Hepatic stellate cell (primary cell): ENCODE measurements around the gene ORC4.

ENCODE experiments used
- DNase-seq: peaks from one replicate; pipeline ENCODE4 v3.0.0; 2011; ENCODE audit warnings: low spot score

The ORC4 gene

DNA sequence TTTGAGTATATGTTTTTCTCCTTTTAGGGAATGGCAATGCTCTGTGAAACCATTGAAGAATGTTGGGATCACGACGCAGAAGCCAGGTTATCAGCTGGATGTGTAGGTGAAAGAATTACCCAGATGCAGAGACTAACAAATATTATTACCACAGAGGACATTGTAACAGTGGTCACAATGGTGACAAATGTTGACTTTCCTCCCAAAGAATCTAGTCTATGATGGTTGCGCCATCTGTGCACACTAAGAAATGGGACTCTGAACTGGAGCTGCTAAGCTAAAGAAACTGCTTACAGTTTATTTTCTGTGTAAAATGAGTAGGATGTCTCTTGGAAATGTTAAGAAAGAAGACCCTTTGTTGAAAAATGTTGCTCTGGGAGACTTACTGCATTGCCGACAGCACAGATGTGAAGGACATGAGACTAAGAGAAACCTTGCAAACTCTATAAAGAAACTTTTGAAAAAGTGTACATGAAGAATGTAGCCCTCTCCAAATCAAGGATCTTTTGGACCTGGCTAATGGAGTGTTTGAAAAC lies 93.4 kb downstream of the ORC4 start:
- no peak for DNase-seq

DNA sequence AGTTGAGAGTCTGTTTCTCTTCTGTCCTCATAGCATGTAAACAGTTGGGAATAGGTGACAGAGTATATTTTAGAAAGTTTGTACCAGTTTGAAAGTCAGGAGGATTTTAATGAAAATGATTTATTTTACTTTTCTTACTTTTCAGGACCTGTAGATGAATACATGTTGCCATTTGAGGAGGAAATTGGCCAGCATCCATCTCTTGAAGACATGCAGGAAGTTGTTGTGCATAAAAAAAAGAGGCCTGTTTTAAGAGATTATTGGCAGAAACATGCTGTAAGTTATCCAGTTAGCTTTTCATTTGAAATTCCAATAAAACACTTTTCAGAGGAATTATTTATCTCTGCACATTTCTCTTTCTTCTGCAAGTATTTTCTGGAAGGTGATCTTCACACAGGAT lies 94.7 kb downstream of the ORC4 start:
- DNase-seq: no peak

DNA sequence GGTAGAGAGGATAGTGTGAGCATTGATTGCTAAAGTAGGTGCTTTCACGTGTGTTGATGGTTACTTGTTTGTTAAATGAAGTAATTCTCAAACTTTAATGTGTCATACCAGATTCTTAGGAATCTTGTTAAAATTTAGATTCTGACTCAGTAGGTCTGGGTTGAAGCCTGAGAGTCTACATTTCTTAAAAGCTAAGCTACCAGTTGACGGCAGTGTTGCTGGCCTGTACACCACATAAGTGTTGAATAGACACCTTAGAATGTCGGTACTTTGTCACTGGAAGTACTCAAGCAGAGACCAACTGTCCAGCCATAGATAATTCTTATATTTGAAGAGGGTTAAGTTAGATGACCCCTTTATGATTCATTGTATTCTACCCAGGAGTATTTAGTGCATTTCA lies 95.9 kb downstream of the ORC4 start:
- no peak for DNase-seq

DNA sequence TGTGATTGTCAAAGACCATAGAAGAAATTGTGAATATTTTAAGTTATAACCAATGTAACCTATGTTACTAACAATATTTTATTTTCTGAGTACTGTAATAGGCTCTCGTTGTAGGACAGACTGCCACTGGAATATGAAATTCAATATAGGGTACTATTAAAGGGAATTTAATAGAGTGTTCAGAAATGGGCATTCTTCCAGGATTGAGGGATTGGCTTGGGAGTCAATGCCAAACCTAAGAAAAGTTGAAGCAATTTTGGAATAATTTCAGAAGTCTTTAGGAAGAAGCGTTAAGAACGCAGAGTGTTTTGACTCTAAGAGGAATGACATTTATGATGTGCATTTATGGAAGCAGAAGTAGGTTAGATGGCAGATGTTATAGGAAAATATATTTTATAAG lies 96.7 kb downstream of the ORC4 start:
- no peak for DNase-seq

DNA sequence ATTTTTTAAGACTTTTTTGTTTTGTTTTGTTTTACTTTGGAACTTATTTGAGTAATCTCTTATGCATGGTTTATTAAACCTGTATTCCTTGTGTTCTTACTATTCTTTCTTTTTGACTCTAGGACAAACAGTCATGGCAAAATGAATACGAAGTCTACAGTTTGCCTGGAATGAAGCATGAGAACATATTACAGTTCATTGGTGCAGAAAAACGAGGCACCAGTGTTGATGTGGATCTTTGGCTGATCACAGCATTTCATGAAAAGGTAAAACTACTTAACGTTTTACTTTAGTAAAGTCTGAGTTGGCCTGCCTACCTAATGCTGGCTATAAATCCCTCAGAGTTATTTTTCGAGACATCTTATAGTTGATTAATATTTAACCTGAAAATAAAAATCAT lies 103.4 kb downstream of the ORC4 start:
- no peak for DNase-seq

DNA sequence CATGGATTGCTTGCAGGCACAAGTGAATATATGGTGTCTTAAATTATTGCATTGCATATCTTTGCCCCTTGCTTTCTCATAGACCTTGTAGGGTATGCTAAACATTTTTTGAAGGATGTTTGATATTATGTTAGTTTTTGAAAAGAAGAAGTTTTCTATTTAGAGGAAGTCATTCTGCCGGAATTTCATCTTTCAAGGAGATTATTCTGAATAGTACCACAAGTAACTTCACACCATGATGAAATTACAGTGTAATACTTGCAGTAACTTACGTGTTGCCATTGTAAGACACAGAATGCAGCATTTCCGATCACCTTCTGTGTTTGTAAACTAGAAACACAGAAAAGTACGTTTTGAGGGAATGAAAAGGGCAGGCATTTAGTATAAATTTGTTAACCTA lies 103.8 kb downstream of the ORC4 start:
- no peak for DNase-seq

DNA sequence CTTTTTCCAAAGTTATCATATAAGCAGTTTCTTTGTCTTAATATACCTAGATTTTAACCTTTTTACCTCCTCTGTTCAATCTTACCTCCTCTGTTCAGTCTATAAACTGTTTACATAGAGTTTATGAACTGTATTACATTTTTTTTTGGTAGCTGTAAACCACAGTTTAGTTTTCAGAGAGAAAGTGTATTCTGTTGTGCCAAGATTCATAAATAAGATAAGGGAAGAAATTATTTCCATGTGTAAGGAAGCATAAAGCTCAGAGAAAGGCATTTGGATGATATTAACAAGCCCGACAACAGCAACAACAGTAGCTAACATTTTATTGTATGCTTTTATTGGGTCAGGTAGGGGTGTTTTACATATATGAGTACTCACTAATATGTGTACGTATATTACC lies 104.5 kb downstream of the ORC4 start:
- no peak for DNase-seq

DNA sequence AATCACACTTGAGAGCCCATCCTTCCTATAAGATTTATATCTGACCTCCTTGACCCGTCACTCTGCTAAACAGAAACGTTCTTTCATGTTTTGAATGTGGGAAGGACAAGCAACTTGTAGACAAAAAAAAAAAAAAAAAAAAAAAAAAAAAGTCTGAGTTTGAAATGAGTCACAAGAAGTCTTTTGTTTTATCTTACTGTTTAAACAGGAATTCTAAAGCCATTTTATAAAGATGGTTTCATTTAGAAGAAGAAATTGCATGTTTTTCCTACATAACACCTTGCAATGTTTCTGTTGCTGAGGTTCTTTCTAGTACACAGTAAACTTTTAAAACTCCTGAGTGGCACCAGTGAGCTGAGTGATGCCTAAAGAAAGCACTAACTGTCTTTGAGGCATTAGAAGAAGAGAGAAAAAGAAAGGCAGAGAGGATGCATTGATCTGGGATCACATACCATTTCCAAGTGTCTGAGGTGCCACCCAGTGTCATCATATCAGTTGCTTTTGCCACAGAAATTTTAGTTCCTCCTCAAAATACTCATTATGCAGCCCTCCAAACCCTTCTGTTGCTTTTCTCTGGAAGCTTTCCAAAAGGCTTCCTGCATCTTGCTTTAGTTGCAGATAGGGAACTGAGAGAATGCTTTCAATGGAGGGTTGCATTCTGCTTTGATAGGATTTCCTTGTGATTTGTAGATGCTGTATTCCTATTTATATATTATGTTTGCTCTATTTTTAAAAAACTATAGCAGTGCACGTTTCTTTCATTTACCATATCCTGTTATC lies 106.6 kb downstream of the ORC4 start:
- no peak for DNase-seq

DNA sequence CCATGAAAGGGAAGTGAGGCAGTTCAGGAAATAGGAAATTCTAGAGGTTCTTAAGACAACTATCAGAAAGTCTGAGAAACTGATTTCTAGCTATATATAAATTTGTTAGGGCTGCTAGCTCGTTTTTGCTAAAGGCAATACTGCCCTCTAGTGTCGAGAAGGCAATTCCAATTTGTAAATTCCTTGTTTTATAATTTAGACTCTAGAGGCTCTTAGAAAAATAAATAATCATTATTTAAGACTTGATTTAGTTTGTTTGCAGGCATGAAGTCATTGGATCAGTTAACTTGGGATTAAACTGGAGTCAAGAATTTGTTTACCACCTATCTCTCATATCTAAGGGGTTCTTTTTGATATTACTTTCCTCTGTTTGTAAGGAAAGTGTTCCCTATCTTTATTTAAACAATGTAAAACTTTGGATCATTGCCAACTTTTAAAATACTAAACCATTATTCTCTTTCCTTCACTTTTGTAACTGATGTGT lies 109.5 kb downstream of the ORC4 start:
- DNase-seq: peak; percentile 2

DNA sequence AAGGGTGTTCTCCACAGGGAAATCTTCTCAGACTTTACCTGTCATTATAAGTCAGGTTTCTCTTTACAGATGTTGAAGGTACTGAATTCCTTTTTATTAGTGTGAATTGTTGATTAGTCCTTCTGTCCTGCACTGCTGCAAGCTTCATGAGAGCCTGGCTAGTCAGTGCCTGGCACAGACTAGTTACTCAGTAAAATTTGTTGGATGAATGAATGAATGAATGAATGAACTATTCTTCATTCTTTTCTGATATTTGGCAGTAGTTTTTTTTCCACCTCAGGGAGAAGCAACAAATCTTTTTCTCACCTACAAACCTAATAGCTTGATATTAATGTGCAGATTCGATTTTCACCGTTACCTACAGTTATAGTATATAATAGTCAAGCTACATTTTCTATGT lies 111.4 kb downstream of the ORC4 start:
- DNase-seq: no peak

DNA sequence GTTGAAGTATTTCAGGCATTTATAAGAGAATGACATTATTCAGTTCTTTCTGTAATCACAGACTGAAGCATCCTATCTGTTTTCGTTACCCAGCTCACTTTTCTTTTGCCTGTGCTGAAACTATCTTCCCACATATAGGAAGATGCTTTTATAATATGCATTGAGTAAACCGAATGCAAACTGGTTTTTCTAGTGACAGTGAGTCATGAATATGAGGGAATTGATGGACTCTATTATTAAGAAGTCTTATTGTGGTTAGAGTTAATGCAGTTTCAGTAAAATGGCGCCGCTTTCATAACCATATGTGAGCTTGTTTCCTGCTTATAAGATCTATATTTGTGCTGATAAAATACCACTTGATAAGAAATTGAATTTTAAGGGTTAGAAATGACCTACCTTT lies 116.5 kb downstream of the ORC4 start:
- no peak for DNase-seq

DNA sequence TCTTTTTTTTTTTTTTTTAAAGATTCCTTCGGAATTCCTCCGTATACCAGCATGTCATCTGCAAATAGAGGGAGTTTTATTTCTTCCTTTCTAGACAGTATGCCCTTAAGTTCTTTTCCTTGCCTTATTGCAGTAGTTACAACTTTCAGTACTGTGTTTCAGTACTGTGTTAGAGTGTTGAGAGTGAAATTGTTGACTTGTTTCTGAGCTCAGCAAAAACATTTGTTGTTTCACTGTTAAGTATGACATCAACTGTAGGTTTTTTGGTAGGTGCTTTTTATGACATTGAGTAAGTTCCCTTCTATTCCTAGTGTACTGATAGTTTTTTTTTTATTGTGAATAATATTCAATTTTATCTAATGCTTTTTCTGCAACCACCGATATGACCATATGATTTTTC lies 131.9 kb downstream of the ORC4 start:
- no peak for DNase-seq

DNA sequence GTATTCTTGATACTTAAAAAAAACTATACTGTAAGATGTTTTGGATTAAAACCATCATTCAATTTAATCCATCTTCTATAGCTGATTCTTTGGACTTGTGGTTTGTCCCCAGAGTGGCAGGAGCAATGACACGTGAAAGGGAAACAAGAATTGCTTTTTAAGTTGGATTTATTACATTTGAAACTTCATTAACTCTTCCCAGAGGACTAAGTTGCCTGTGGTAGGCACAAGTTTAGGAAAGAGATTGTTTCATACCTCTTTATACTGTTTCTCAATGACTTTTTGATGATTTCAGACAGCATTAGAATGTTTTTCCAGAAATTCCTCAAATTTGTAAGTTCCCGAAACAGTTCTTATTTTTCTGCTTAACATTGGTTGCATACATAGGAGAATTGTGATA lies 134.4 kb downstream of the ORC4 start:
- DNase-seq: no peak

DNA sequence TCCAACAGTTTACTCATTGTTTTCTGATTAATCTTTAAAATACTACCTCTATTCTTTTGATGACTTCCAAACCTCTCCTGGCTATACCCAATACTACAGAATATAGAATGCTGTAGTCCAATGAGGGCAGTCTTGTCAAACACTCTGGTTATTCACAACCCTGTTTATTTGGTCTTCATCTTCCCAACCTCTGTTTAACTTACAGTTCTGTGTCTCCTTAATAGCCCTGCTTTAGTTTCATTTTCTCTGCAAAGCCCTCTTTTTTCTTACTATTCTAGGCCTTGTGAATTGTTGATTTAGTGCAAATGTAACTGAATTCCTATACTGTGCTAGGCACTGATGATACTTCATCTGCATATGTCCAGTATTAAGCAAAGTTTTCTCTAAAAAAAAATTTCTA lies 135.7 kb downstream of the ORC4 start:
- no peak for DNase-seq

DNA sequence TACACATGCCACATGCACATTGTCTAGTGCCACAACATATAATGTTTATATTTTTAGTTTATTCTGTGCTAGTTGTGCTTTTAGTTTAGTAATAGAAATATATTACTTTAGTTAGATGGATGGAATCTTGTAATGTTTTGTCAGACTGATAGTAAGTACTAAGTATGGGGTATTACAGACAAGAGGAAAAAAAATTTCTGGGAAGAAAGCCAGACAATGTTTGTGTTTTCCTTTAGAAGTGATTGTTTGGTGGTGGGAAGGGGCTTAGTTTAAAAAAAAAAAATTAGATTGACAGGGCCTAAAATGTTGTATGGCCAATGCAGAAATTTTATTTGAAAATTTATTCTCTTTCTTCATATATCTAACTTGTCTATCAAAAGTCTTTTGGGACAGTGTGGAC lies 137.9 kb downstream of the ORC4 start:
- no peak for DNase-seq
